Activated T-cell treated with anti-CD3 and anti-CD28 coated beads for 4 hours (primary cell): ENCODE results near the gene PPP2R5E.

Experiments
- DNase-seq: peaks from one replicate; pipeline ENCODE4 v3.0.0-alpha.2; 2020

The PPP2R5E gene

GRCh38 chr14:63362389-63362819 lies 180.8 kb downstream of the PPP2R5E start:
- DNase-seq: no peak

GRCh38 chr14:63361790-63362189 lies 181.4 kb downstream of the PPP2R5E start:
- no peak for DNase-seq

- no peak for DNase-seq
Observed at GRCh38 chr14:63357841-63358240, 185.3 kb downstream of the PPP2R5E start.

- no peak for DNase-seq
Observed at GRCh38 chr14:63345826-63346225, 197.4 kb downstream of the PPP2R5E start.

GRCh38 chr14:63344336-63344735 lies 198.8 kb downstream of the PPP2R5E start:
- DNase-seq: no peak

GRCh38 chr14:63343878-63344277 lies 199.3 kb downstream of the PPP2R5E start:
- DNase-seq: no peak

- no peak for DNase-seq
Observed at GRCh38 chr14:63342371-63342770, 200.8 kb downstream of the PPP2R5E start.

- DNase-seq: no peak
Observed at GRCh38 chr14:63328787-63329737, 214.1 kb downstream of the PPP2R5E start.

GRCh38 chr14:63326840-63327239 lies 216.3 kb downstream of the PPP2R5E start:
- no peak for DNase-seq

- DNase-seq: no peak
Observed at GRCh38 chr14:63322897-63323573, 220.1 kb downstream of the PPP2R5E start.

- DNase-seq: no peak
Observed at GRCh38 chr14:63322472-63322871, 220.7 kb downstream of the PPP2R5E start.
